HPDE6-E6E7 (cell line): Measurements from ENCODE around the gene ELOVL1.
"Not testable (repeated sequence)": the region's sequence is repeated elsewhere in the genome, so short reads cannot be mapped to it uniquely, and the experiment has no call there.

Experiments used
- DNase-seq: peaks from one replicate; pipeline ENCODE4 v3.0.0; 2011; ENCODE audit warnings: missing footprints; ENCODE audit errors: extremely low spot score

Gene ELOVL1

GRCh38 chr1:43367904-43368645, at the start of gene ELOVL1:
TSS of gene ELOVL1 (minus strand) at chr1:43368011. CDS start at chr1:43365609, 2,402 bp downstream.
- DNase-seq: peak; percentile 76

GRCh38 chr1:43415901-43416300, 48.1 kb upstream of the ELOVL1 start:
- no peak for DNase-seq

- DNase-seq: no peak
Measured at GRCh38 chr1:43414634-43415223, 46.9 kb upstream of the ELOVL1 start.

GRCh38 chr1:43413426-43413825, 45.6 kb upstream of the ELOVL1 start:
- not testable (repeated sequence) for DNase-seq

- DNase-seq: no peak
Measured at GRCh38 chr1:43410571-43410970, 42.8 kb upstream of the ELOVL1 start.

GRCh38 chr1:43405876-43406234, 38.0 kb upstream of the ELOVL1 start:
- no peak for DNase-seq

- no peak for DNase-seq
Measured at GRCh38 chr1:43405219-43405875, 37.5 kb upstream of the ELOVL1 start.

GRCh38 chr1:43404353-43404752, 36.5 kb upstream of the ELOVL1 start:
- DNase-seq: no peak

GRCh38 chr1:43402089-43402865, 34.5 kb upstream of the ELOVL1 start:
- DNase-seq: no peak

GRCh38 chr1:43400441-43400840, 32.6 kb upstream of the ELOVL1 start:
- not testable (repeated sequence) for DNase-seq

GRCh38 chr1:43398227-43398626, 30.4 kb upstream of the ELOVL1 start:
- DNase-seq: no peak

- no peak for DNase-seq
Measured at GRCh38 chr1:43396059-43396458, 28.2 kb upstream of the ELOVL1 start.

GRCh38 chr1:43395523-43395922, 27.7 kb upstream of the ELOVL1 start:
- DNase-seq: no peak

GRCh38 chr1:43392702-43393101, 24.9 kb upstream of the ELOVL1 start:
- DNase-seq: no peak

- DNase-seq: peak; percentile 92
Measured at GRCh38 chr1:43389326-43390313, 21.8 kb upstream of the ELOVL1 start, which contains the start of the genes MED8 and SZT2. TSS of gene MED8 (minus strand) at chr1:43389800. CDS start at chr1:43389764, 36 bp downstream. TSS of gene SZT2 (plus strand) at chr1:43389899. CDS start at chr1:43389969, 70 bp downstream.

- no peak for DNase-seq
Measured at GRCh38 chr1:43388613-43389012, 20.8 kb upstream of the ELOVL1 start.

- DNase-seq: no peak
Measured at GRCh38 chr1:43387976-43388599, 20.3 kb upstream of the ELOVL1 start.

- no peak for DNase-seq
Measured at GRCh38 chr1:43386676-43387075, 18.9 kb upstream of the ELOVL1 start.

- no peak for DNase-seq
Measured at GRCh38 chr1:43383449-43383848, 15.6 kb upstream of the ELOVL1 start.
